HEK293 (cell line): Measurements from ENCODE around the gene KRCC1.

Experiments
- CTCF ChIA-PET: fragments of 350-600 bp; formaldehyde crosslinking; extraction: SDS; loops from one replicate; lab custom pipeline; 2021; ENCODE audit warnings: antibody characterized with exemption; lab: Yijun Ruan, JAX
- POLR2A ChIA-PET: fragments of 300-600 bp; formaldehyde crosslinking; extraction: SDS; loops from one replicate; lab custom pipeline; 2020; ENCODE audit warnings: antibody characterized with exemption, inconsistent platforms; lab: Yijun Ruan, JAX
- H3K27ac ChIP-seq: fragments of 200-500 bp; sonication (Bioruptor generic); 2 replicates; pipeline ENCODE4 v1.5.1; 2014; ENCODE audit warnings: low read depth, low read length, control low read depth, inconsistent platforms; ENCODE audit errors: extremely low read depth
- H3K36me3 ChIP-seq, 2 experiments: fragments of 200-500 bp in 1 of 2; sonication (Bioruptor generic) in 1 of 2; 1 replicate in 1 of 2; 2 replicates in 1 of 2; pipeline ENCODE4 v1.5.1; 2014 to 2017; ENCODE audit warnings: inconsistent platforms in 2 of 2, low read length in 2 of 2; ENCODE audit not compliant: control insufficient read depth in 2 of 2, insufficient read depth in 1 of 2
- H3K4me1 ChIP-seq: fragments of 200-500 bp; sonication (Bioruptor generic); 2 replicates; pipeline ENCODE4 v1.5.1; 2014; ENCODE audit warnings: mild to moderate bottlenecking, low read length, inconsistent platforms; ENCODE audit not compliant: control insufficient read depth, insufficient read depth
- H3K4me3 ChIP-seq: 2 replicates; pipeline ENCODE4 v1.5.1; 2011; ENCODE audit warnings: low read depth, mild to moderate bottlenecking, control low read depth, low read length, moderate library complexity
- H3K9me3 ChIP-seq: fragments of 200-500 bp; sonication (Bioruptor generic); 2 replicates; pipeline ENCODE4 v1.5.1; 2014; ENCODE audit warnings: low read depth, low read length, inconsistent platforms; ENCODE audit not compliant: control insufficient read depth, insufficient read depth
- GLI2 ChIP-seq: fragments of 450-650 bp; formaldehyde crosslinking; IDR thresholded peaks from 2 replicates; pipeline ENCODE4; 2017; ENCODE audit warnings: missing biosample characterization, missing genetic modification characterization, low read depth, borderline replicate concordance
- GLIS1 ChIP-seq: fragments of 450-650 bp; formaldehyde crosslinking; IDR thresholded peaks from 2 replicates; pipeline ENCODE4 v1.5.1; 2016; ENCODE audit warnings: missing biosample characterization, missing genetic modification characterization
- OVOL3 ChIP-seq: fragments of 450-650 bp; formaldehyde crosslinking; IDR thresholded peaks from 2 replicates; pipeline ENCODE4 v1.5.1; 2016; ENCODE audit warnings: missing biosample characterization, missing genetic modification characterization
- REST ChIP-seq: fragments of 450-650 bp; formaldehyde crosslinking; IDR thresholded peaks from 2 replicates; pipeline ENCODE4 v1.5.1; 2016; ENCODE audit warnings: missing biosample characterization, missing genetic modification characterization
- ZBTB10 ChIP-seq: fragments of 450-650 bp; formaldehyde crosslinking; IDR thresholded peaks from 2 replicates; pipeline ENCODE4 v1.5.1; 2016; ENCODE audit warnings: missing biosample characterization, missing genetic modification characterization
- ZEB2 ChIP-seq: fragments of 450-650 bp; formaldehyde crosslinking; IDR thresholded peaks from 2 replicates; pipeline ENCODE4 v1.5.1; 2016; ENCODE audit warnings: missing biosample characterization, missing genetic modification characterization
- ZNF10 ChIP-seq: fragments of 450-650 bp; formaldehyde crosslinking; IDR thresholded peaks from 2 replicates; pipeline ENCODE4 v1.5.1; 2017; ENCODE audit warnings: missing biosample characterization, missing genetic modification characterization
- ZNF146 ChIP-seq: fragments of 450-650 bp; formaldehyde crosslinking; IDR thresholded peaks from 2 replicates; pipeline ENCODE4 v1.5.1; 2016; ENCODE audit warnings: missing biosample characterization, missing genetic modification characterization
- ZNF174 ChIP-seq: fragments of 450-650 bp; formaldehyde crosslinking; IDR thresholded peaks from 2 replicates; pipeline ENCODE4 v1.5.0; 2017; ENCODE audit warnings: missing biosample characterization, mild to moderate bottlenecking, missing genetic modification characterization
- ZNF248 ChIP-seq: fragments of 450-650 bp; formaldehyde crosslinking; IDR thresholded peaks from 2 replicates; pipeline ENCODE4 v1.5.1; 2017; ENCODE audit warnings: missing biosample characterization, missing genetic modification characterization
- ZNF354C ChIP-seq: fragments of 450-650 bp; formaldehyde crosslinking; IDR thresholded peaks from 2 replicates; pipeline ENCODE4 v1.5.1; 2016; ENCODE audit warnings: missing biosample characterization, missing genetic modification characterization, low read depth, borderline replicate concordance
- ZNF423 ChIP-seq: fragments of 450-650 bp; formaldehyde crosslinking; IDR thresholded peaks from 2 replicates; pipeline ENCODE4 v1.5.1; 2016; ENCODE audit warnings: missing biosample characterization, missing genetic modification characterization
- ZNF510 ChIP-seq: fragments of 450-650 bp; formaldehyde crosslinking; IDR thresholded peaks from 2 replicates; pipeline ENCODE4 v1.5.1; 2018; ENCODE audit warnings: mild to moderate bottlenecking, missing genetic modification characterization, missing biosample characterization; ENCODE audit not compliant: insufficient replicate concordance
- ZNF629 ChIP-seq: fragments of 450-650 bp; formaldehyde crosslinking; IDR thresholded peaks from 2 replicates; pipeline ENCODE4 v1.5.1; 2017; ENCODE audit warnings: missing biosample characterization, missing genetic modification characterization
- ZNF785 ChIP-seq: fragments of 450-650 bp; formaldehyde crosslinking; IDR thresholded peaks from 2 replicates; pipeline ENCODE4 v1.5.1; 2016; ENCODE audit warnings: missing biosample characterization, missing genetic modification characterization
- TF ChIP-seq, protein P1 (sequence below): fragments of 450-650 bp; formaldehyde crosslinking; IDR thresholded peaks from 2 replicates; pipeline ENCODE4 v1.5.1; 2016; ENCODE audit warnings: missing biosample characterization, missing genetic modification characterization
- TF ChIP-seq, protein P2 (sequence below): fragments of 450-650 bp; formaldehyde crosslinking; IDR thresholded peaks from 2 replicates; pipeline ENCODE4 v1.5.1; 2016; ENCODE audit warnings: missing biosample characterization, missing genetic modification characterization

The KRCC1 gene

GRCh38 chr2:88006912-88007439 lies 48.6 kb downstream of the KRCC1 start:
- H3K9me3 ChIP-seq, result no peaks in the 10 kb centered on the region
- H3K27ac ChIP-seq, result no peak overlapping the region
- H3K4me3 ChIP-seq, result no peak overlapping the region
- ChIA-PET POLR2A (no interaction called here), CTCF (no interaction called here)
- H3K36me3 ChIP-seq, result no peaks in the 10 kb centered on the region
- no peaks in the 10 kb centered on the region for H3K4me1 ChIP-seq
- TF ChIP-seq GLIS1 (no peak), GLI2 (tag by site-specific recombination) (no peak)

DNA sequence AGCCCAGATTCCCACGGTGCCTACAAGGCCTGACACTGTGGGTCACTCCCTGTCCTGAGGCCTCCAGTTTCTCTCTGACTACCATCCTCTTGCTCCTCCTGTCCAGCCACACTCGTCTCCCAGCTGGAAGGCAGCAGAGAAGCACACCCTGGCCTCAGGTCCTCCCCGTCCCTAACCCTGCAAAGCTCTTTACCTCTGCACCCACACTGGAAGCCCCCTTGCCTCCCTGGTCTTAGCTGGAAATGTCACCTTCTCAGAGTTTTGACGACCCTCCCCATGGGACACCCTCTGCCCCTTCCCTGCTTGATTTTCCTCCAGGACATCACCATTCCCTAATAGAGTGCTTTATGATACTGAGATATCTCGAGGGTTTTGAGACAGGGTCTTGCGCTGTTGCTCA lies 49.8 kb downstream of the KRCC1 start:
- ChIA-PET CTCF (interaction anchor here (0.6 kb wide), 2 partner anchors 11 to 1197 kb away, joined by 3 to 6 read pairs; no protein-coding TSS in a partner anchor), POLR2A (no interaction called here)
- no peak overlapping the region for H3K27ac ChIP-seq

More for the DNA sequence above, 49.8 kb downstream of the KRCC1 start:
- Histone ChIP-seq H3K9me3 (no peaks in the 10 kb centered on the region), H3K36me3 (no peaks in the 10 kb centered on the region), H3K4me3 (no peak overlapping the region), H3K4me1 (no peaks in the 10 kb centered on the region)
- TF ChIP-seq, protein P1, sequence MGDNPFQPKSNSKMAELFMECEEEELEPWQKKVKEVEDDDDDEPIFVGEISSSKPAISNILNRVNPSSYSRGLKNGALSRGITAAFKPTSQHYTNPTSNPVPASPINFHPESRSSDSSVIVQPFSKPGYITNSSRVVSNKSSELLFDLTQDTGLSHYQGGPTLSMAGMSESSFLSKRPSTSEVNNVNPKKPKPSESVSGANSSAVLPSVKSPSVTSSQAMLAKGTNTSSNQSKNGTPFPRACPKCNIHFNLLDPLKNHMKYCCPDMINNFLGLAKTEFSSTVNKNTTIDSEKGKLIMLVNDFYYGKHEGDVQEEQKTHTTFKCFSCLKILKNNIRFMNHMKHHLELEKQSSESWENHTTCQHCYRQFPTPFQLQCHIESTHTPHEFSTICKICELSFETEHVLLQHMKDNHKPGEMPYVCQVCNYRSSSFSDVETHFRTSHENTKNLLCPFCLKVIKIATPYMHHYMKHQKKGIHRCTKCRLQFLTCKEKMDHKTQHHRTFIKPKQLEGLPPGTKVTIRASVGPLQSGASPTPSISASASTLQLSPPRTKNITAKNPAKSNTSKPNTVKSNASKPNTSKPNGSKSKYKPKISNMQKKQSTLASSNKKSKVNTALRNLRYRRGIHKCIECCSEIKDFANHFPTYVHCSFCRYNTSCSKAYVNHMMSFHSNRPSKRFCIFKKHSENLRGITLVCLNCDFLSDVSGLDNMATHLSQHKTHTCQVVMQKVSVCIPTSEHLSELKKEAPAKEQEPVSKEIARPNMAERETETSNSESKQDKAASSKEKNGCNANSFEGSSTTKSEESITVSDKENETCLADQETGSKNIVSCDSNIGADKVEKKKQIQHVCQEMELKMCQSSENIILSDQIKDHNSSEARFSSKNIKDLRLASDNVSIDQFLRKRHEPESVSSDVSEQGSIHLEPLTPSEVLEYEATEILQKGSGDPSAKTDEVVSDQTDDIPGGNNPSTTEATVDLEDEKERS (tag by site-specific recombination), result no peak
- no peak for TF ChIP-seq ZNF10 (tag by site-specific recombination)
- no peak for TF ChIP-seq ZNF785 (tag by site-specific recombination)
- TF ChIP-seq, protein P2, sequence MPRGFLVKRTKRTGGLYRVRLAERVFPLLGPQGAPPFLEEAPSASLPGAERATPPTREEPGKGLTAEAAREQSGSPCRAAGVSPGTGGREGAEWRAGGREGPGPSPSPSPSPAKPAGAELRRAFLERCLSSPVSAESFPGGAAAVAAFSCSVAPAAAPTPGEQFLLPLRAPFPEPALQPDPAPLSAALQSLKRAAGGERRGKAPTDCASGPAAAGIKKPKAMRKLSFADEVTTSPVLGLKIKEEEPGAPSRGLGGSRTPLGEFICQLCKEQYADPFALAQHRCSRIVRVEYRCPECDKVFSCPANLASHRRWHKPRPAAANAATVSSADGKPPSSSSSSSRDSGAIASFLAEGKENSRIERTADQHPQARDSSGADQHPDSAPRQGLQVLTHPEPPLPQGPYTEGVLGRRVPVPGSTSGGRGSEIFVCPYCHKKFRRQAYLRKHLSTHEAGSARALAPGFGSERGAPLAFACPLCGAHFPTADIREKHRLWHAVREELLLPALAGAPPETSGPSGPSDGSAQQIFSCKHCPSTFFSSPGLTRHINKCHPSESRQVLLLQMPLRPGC, result no peak
- no peak for TF ChIP-seq ZEB2 (tag by site-specific recombination)
- no peak for TF ChIP-seq ZNF354C (tag by site-specific recombination)
- no peak for TF ChIP-seq ZBTB10 (tag by site-specific recombination)
- no peak for TF ChIP-seq REST
- no peak for TF ChIP-seq ZNF146 (tag by site-specific recombination)
- no peak for TF ChIP-seq ZNF510
- no peak for TF ChIP-seq ZNF248
- no peak for TF ChIP-seq OVOL3 (tag by site-specific recombination)
- no peak for TF ChIP-seq ZNF629
- TF ChIP-seq ZNF174 (tag by site-specific recombination), result no peak
- TF ChIP-seq ZNF423, result no peak
